Measurements from ENCODE around the gene CLECL1. TPM values are rescaled to one million over a fixed set of nuclear protein-coding genes. Genes with fewer than 3 reads are reported as not detected.

Gene CLECL1
- total RNA-seq, 2 experiments from 2014 or later = 6.0 to 8.5 TPM

- Mint-ChIP-seq H3K9me3 (no peaks in the 10 kb centered on the region), H3K36me3 (ENCODE audit: low read depth) (peaks cover 45% of the 10 kb centered on the region), H3K4me3 (peak overlapping the region; percentile 67), H3K27me3 (no peaks in the 10 kb centered on the region), H3K4me1 (ENCODE audit: low read depth) (peaks cover 62% of the 10 kb centered on the region), H3K27ac (peak overlapping the region; percentile 86)
- peak; percentile 48 for TF ChIP-seq CTCF (IDR thresholded peaks at IDR 0.05)
- DNase-seq = peak; percentile 84
- POLR2A ChIA-PET = interaction anchor here (0.5 to 14.9 kb wide), 15 partner anchors 9 to 385 kb away, joined by 3 to 752 read pairs (median 5); partner anchors contain the start of genes CD69, CLEC2B and CLEC2D
- ATAC-seq = peak; percentile 63
- CTCF ChIA-PET = interaction anchor here (0.6 to 23.1 kb wide), 36 partner anchors 10 to 442 kb away, joined by 3 to 791 read pairs (median 6); partner anchors contain the start of genes CD69, CLEC1B and CLEC2A
- intact Hi-C loops (cut with micrococcal nuclease) = no loop called here
Measured at GRCh38 chr12:9751204-9752144, 18.6 kb upstream of the CLECL1 start.

- DNase-seq (peak; percentile 73), ATAC-seq (peak; percentile 66)
- peak; percentile 78 for TF ChIP-seq CTCF (IDR thresholded peaks at IDR 0.05)
- H3K4me1 Mint-ChIP-seq (ENCODE audit: low read depth) = peaks cover 57% of the 10 kb centered on the region
- peak overlapping the region; percentile 86 for H3K27ac Mint-ChIP-seq
- no peaks in the 10 kb centered on the region for H3K27me3 Mint-ChIP-seq
- H3K9me3 Mint-ChIP-seq = no peaks in the 10 kb centered on the region
- ChIA-PET CTCF (interaction anchor here (0.6 to 23.1 kb wide), 58 partner anchors 8 to 443 kb away, joined by 3 to 791 read pairs (median 5); partner anchors contain the start of genes CD69, CLEC12B, CLEC1B and CLEC2A), POLR2A (interaction anchor here (0.5 to 14.9 kb wide), 13 partner anchors 8 to 161 kb away, joined by 3 to 752 read pairs (median 5); partner anchors contain the start of genes CD69, CLEC2B and CLEC2D)
- peaks cover 36% of the 10 kb centered on the region for H3K36me3 Mint-ChIP-seq (ENCODE audit: low read depth)
- intact Hi-C loops (cut with micrococcal nuclease) = loop anchor here (1.0 kb wide), 1 partner anchor 48 kb away; no protein-coding TSS in a partner anchor
- peak overlapping the region; percentile 67 for H3K4me3 Mint-ChIP-seq
Measured at GRCh38 chr12:9750276-9751203, 17.6 kb upstream of the CLECL1 start.

GRCh38 chr12:9749640-9750039 is 16.7 kb upstream of the CLECL1 start:
- no peak for DNase-seq
- no peak for ATAC-seq
- Mint-ChIP-seq H3K4me1 (ENCODE audit: low read depth) (peaks cover 55% of the 10 kb centered on the region), H3K36me3 (ENCODE audit: low read depth) (peaks cover 27% of the 10 kb centered on the region), H3K27ac (no peak overlapping the region), H3K4me3 (no peak overlapping the region), H3K27me3 (no peaks in the 10 kb centered on the region), H3K9me3 (no peaks in the 10 kb centered on the region)
- POLR2A ChIA-PET = interaction anchor here (1.0 to 14.9 kb wide), 5 partner anchors 8 to 175 kb away, joined by 3 to 501 read pairs (median 22); partner anchors contain the start of gene CD69
- no peak for TF ChIP-seq CTCF (IDR thresholded peaks at IDR 0.05)
- intact Hi-C loops (cut with micrococcal nuclease) = loop anchor here (1.0 to 10.0 kb wide), 3 partner anchors 49 to 385 kb away; partner anchors contain the start of gene CLEC7A
- CTCF ChIA-PET = interaction anchor here (0.7 to 23.1 kb wide), 43 partner anchors 9 to 418 kb away, joined by 3 to 791 read pairs (median 5); partner anchors contain the start of genes CD69, CLEC12B, CLEC2A and CLEC2B

GRCh38 chr12:9745199-9745598 is 12.3 kb upstream of the CLECL1 start:
- ChIA-PET POLR2A (interaction anchor here (1.3 to 1.4 kb wide), 2 partner anchors 13 to 76 kb away, joined by 3 to 4 read pairs; partner anchors contain the start of gene CLEC2D), CTCF (interaction anchor here (1.0 to 23.1 kb wide), 4 partner anchors 37 to 180 kb away, joined by 4 to 791 read pairs (median 6); no protein-coding TSS in a partner anchor)
- intact Hi-C loops (cut with micrococcal nuclease) = loop anchor here (5.0 to 10.0 kb wide), 2 partner anchors 182 to 390 kb away; partner anchors contain the start of gene CLEC7A
- peaks cover 5% of the 10 kb centered on the region for H3K36me3 Mint-ChIP-seq (ENCODE audit: low read depth)
- H3K27ac Mint-ChIP-seq = no peak overlapping the region
- peaks cover 4% of the 10 kb centered on the region for H3K9me3 Mint-ChIP-seq
- ATAC-seq (no peak), DNase-seq (no peak)
- H3K4me1 Mint-ChIP-seq (ENCODE audit: low read depth) = peaks cover 59% of the 10 kb centered on the region
- no peak overlapping the region for H3K4me3 Mint-ChIP-seq
- TF ChIP-seq CTCF (IDR thresholded peaks at IDR 0.05) = no peak
- no peaks in the 10 kb centered on the region for H3K27me3 Mint-ChIP-seq
